ENCODE measurements around the gene FAM120B. TPM values are rescaled to one million over a fixed set of nuclear protein-coding genes. Genes with fewer than 3 reads are reported as not detected.

FAM120B gene
- total RNA-seq, 1 experiment from 2014 or later, result 16.7 TPM

- Histone ChIP-seq H3T11ph (ENCODE audit: low read length) (no peak overlapping the region), H3K9ac (ENCODE audit: extremely low read depth, insufficient read length, low read length) (no peak overlapping the region), H3K79me1 (ENCODE audit: insufficient read depth, low read depth, low read length, poor library complexity, severe bottlenecking) (no peaks in the 10 kb centered on the region), H4K20me1 (ENCODE audit: control insufficient read depth, insufficient read depth, insufficient read length) (no peaks in the 10 kb centered on the region), H2AFZ (ENCODE audit: low read length) (no peak overlapping the region), H2BK5ac (ENCODE audit: insufficient read length, low read length) (no peak overlapping the region), H2BK120ac (ENCODE audit: low read depth, low read length, poor library complexity, severe bottlenecking) (no peak overlapping the region), H4K8ac (replicated peaks; ENCODE audit: insufficient read length, low read depth, low read length) (no peak overlapping the region), H3K79me2 (ENCODE audit: insufficient read depth, low read length) (no peaks in the 10 kb centered on the region), H3K9me3 (ENCODE audit: control insufficient read depth, low read depth, low read length) (no peaks in the 10 kb centered on the region), H2BK20ac (ENCODE audit: low read depth, low read length, poor library complexity, severe bottlenecking) (no peak overlapping the region), H3K27ac (ENCODE audit: insufficient read length, low read depth, low read length) (no peak overlapping the region), H2AK5ac (ENCODE audit: insufficient read length, low read length) (no peak overlapping the region), H3K23me2 (ENCODE audit: insufficient read length, low read depth, low read length, poor library complexity, severe bottlenecking) (no peaks in the 10 kb centered on the region), H3K4ac (ENCODE audit: low read depth, low read length) (no peak overlapping the region), H4K91ac (ENCODE audit: insufficient read length, low read depth, low read length) (no peak overlapping the region), H3K4me1 (ENCODE audit: insufficient read depth, low read length) (no peaks in the 10 kb centered on the region), H3K23ac (ENCODE audit: insufficient read length, low read depth, low read length) (no peak overlapping the region), H3K14ac (ENCODE audit: insufficient read depth, low read length) (no peak overlapping the region), H4K5ac (ENCODE audit: insufficient read length, low read depth, low read length) (no peak overlapping the region), H3K27me3 (ENCODE audit: insufficient read depth, low read length) (no peaks in the 10 kb centered on the region), H3K56ac (ENCODE audit: insufficient read length, low read depth, low read length) (no peak overlapping the region), H3K4me2 (ENCODE audit: insufficient read depth, insufficient read length, low read length) (no peak overlapping the region), H2BK15ac (ENCODE audit: low read depth, low read length) (no peak overlapping the region), H2BK12ac (ENCODE audit: insufficient read length, low read depth, low read length) (no peak overlapping the region), H3K18ac (ENCODE audit: insufficient read length, low read depth, low read length) (no peak overlapping the region)
- Mint-ChIP-seq H3K27me3 (ENCODE audit: low read depth) (peaks cover 4% of the 10 kb centered on the region), H3K4me3 (no peak overlapping the region), H3K36me3 (ENCODE audit: insufficient read depth in 1 of 3, low read depth in 3 of 3) (no peaks in the 10 kb centered on the region), H3K9me3 (peaks cover 0 to 6% of the 10 kb centered on the region in 2 experiments; a peak in 4 of 5 replicates), H3K27ac (no peak overlapping the region), H3K4me1 (peaks cover 0 to 8% of the 10 kb centered on the region in 2 experiments; a peak in 3 of 4 replicates)
- DNase-seq, result no peak
- TF ChIP-seq CTCF (conservative IDR thresholded peaks at IDR 0.05), result no peak
- WGBS (ENCODE audit: extremely low coverage, insufficient read length, low lambda C conversion rate), result no CpG with 5 or more reads among the region's 9 CpGs
Measured at GRCh38 chr6:170445971-170446370, 139.4 kb downstream of the FAM120B start.

Measured in H9 (cell line).